ENCODE data around the gene TBC1D1.
A peak's percentile ranks its signal among the peaks of the same experiment; 100 is the strongest.
"Not testable (repeated sequence)": the region's sequence is repeated elsewhere in the genome, so short reads cannot be mapped to it uniquely, and the experiment has no call there.

TBC1D1 gene

GRCh38 chr4:38017609-38018008 is 126.7 kb downstream of the TBC1D1 start:
- DNase-seq, result no peak

- no peak for DNase-seq
Observed at GRCh38 chr4:38020386-38020785, 129.5 kb downstream of the TBC1D1 start.

DNA sequence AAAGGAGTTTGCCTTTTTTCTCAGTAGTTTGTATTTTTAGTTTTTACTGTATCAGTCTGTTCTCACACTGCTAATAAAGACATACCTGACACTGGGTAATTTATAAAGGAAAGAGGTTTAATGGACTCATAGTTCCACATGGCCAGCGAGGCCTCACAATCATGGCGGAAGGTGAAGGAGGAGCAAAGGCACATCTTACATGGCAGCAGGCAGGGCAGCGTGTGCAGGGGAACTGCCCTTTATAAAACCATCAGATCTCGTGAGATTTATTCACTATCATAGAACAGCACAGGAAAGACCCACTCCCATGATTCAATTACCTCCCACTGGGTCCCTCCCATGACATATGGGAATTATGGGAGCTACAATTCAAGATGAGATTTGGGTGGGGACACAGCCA is 130.1 kb downstream of the TBC1D1 start:
- DNase-seq, result not testable (repeated sequence)

- no peak for DNase-seq
Observed at GRCh38 chr4:38021751-38022150, 130.9 kb downstream of the TBC1D1 start.

DNA sequence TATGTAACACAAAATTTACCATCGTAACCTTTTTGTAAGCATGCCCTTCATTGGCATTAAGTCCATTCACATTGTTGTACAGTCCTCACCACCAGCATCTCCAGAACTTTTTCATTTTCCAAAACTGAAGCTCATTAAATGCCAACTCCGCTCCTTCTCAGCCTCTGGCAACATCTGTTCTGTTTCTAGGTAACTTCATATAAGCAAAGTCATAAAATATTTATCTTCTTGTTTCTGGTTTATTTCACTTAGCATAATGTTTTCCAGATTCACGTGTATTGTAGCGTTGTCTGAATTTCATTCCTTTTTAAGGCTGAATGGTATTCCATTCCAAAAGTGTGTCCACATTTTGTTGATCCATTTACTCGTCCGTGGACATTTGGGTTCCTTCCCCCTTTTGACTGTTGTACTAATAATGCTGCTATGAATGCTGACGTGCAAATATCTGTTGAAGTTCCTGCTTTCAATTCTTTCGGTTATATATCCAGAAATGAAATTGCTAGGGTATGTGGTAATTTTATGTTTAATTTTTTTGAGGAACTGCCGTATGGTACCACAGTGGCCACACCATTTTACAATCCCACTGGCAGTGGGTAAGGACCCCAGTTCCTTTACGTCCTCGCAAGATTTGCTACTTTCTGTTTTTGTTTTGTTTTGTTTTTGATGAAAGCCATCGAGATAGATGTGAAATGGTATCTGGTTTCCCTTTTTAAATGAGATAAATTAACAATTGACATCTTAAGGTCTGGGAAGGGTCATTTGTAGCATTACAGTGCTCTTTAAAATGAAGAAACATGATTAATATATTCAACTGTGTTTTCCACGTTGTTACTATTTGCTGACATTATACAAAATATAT is 132.7 kb downstream of the TBC1D1 start:
- DNase-seq, result no peak

DNA sequence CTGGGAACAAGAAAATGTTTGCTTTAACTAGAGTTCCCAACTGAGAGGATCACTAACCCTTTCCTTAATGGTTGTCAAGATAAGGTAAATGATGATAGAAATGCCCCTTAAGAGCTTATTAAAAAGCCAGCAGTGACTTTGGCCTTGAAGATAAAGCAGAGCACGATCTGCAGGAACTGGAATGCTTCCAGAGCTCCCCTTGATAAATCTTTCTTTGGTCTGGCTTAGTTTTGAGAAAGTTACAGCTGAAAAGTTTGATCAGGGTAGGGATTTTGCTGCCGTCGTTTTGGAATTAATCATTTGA is 133.3 kb downstream of the TBC1D1 start:
- DNase-seq, result no peak

- DNase-seq, result no peak
Observed at GRCh38 chr4:38025665-38026064, 134.8 kb downstream of the TBC1D1 start.

DNA sequence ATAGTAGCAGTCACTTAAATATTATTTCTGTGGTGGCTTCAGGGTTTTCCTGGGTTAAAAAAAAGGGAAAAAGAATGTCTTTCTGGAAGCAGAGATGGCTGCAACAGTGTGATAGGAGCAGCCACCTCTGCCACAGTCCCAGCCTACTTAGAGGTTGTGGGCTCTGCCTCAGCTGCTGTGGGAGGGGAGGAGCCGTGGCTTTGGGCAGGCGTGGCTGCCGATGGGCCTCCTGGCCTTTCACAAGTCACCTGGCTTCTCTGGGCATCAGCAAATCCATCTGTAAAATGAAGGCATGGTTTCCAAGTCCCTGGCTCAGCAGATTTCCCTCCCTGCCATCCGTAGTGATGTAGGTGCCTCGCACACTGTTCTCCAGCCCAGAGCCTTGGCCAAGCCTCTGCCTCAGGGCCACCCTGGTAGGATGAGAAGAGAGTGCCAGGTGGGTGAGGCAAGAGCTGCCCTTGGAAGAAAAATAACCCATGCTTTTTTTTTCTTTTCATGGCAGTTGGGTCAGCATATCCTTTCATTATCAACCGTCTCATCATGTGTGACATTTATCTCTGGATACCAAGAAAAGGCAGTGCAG is 135.4 kb downstream of the TBC1D1 start:
- DNase-seq, result no peak

DNA sequence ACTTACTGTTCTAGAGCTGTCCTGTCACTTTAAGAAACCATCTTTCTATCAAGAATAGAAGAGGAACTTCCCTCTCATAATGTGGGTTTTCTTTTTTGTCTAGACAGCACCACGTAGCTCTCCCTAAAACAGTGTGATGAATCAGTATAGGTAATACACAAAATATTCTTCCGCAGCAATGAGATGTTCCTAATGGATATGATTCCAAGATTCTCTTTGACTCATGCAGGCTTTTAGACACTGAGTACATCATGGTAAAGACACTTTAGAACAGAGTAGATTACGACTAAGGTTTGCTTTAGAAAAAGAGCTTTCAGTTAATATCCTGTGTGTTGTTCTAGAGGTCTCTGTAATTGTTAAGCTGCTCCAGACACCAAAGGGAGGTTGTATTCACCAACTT is 139.1 kb downstream of the TBC1D1 start:
- DNase-seq, result no peak

DNA sequence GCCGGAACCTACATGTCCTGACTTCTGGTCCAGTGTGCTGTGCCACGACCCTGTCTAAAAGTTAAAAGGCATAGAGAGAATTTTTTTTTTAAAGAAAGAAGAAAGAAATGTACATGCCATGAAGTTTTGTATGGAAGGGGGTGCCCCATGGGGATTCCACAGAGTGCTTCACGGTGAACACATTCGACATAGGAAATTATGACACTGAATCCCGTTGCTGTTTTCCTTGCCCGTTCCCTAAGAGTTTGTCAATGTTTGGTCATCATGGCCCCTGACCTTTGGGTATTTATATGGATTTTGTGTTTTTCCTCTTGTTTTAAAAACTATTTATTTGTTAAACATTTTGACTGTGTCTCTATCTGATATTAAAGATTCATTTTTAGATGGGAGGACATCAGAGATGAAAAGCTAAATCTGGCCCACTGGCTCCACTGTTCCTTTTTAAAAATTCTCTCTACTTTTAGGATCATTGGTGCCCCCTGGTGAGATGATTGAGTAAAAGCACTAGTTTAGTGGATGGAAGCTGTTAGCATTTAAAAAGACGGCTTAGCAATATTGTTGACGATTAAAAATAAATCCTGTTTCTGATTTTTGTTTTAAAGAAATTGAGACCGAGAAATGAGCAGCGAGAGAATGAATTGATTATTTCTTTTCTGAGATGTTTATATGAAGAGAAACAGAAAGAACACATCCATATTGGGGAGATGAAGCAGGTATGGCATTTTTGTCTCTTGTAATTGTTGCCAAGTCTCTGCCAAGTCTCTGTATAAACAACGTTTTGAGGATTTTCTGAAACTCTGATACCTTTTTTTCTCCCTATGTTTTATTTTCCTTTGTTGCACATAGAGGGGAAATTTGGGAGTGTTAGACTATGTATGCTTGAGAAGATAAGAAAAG is 144.3 kb downstream of the TBC1D1 start:
- peak; percentile 71 for DNase-seq

DNA sequence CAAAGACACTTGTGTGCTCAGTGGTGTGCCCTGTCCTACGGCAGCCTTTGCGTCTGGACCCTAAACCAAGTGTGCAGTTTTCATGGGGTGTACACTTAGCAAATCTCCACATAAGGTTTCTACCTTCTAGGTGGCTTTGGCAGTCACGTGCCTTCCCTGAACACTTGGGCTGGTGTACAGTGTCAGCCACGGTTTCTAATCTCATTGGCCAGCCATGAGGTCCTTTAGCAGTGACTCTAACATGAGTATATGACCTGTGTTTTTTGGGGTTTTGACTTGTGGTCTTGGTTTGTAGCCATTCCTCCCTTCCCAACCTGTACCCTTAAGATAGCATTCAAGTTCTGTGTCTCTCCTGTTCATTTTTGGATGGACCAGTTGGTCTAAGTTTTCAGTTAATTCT is 145.7 kb downstream of the TBC1D1 start:
- DNase-seq, result no peak

- DNase-seq, result no peak
Observed at GRCh38 chr4:38037612-38038011, 146.7 kb downstream of the TBC1D1 start.

- no peak for DNase-seq
Observed at GRCh38 chr4:38040619-38041018, 149.7 kb downstream of the TBC1D1 start.

DNA sequence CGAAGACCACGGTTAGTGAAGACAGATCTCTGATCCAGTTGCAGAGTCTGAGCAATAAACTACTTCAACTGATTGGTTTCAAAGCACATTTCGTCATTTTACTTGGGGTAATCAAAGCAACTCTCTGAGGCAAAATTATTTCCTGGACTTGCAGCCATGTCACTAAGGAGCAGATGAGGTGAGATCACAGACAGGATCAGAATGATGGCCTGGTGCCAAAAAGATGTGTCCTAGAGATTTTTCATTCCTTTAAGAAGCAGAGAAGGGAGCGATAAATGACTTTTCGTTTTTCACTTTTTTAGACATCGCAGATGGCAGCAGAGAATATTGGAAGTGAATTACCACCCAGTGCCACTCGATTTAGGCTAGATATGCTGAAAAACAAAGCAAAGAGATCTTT is 153.2 kb downstream of the TBC1D1 start:
- DNase-seq, result no peak

GRCh38 chr4:38045289-38045988 is 154.6 kb downstream of the TBC1D1 start:
- DNase-seq, result no peak

DNA sequence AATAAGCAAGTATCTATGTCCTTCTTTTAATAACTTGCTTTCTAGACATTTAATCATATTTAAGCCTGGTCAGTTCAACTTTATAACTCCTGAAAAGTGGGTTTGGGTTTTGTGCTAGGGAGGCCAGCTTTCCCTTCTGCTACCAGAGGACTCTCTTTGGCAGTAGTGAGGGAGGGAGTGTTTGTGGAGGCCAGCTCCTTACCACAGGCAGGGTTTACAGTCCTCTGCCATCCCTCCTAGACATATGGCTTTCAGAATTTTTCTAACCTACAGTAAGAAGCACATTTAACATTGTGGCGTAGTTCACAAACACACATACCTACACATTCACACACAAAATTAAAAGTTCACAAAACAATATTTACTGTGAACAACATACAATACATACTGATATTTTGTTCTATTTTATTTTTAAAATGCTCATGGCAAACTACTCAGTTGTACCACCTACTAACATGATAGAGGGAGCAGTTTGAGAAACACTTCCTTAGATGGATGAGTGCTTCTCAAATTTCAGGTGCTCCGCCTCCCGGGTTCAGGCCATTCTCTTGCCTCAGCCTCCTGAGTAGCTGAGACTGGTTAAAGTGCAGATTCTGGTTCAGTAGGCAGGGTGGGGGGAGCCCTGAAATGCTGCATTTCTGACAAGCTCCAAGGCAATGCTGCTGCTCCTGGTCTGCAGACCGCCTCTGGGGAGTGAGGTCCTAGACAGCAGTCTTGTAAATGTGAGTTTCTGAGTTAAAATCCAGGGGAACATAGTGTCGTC is 156.0 kb downstream of the TBC1D1 start:
- DNase-seq, result no peak

DNA sequence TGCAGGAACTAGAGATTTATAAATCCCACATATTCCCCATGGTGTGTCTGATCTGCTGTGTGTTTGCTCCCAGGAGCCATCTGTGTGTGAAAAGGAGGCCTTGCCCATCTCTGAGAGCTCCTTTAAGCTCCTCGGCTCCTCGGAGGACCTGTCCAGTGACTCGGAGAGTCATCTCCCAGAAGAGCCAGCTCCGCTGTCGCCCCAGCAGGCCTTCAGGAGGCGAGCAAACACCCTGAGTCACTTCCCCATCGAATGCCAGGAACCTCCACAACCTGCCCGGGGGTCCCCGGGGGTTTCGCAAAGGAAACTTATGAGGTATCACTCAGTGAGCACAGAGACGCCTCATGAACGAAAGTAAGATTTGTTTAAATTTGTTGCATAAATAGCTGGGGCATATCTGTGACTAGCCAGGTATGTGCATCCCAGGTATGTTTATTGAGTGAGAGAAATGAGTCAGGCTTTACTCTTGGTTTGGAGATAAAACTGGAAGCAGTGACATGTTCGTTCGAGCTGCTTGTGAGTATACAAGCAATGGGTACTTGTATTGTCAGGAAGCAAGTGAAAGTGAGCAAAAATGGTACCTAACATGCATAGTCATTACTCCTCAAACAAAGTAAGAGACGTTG is 158.8 kb downstream of the TBC1D1 start:
- DNase-seq, result no peak

GRCh38 chr4:38050560-38051350 is 159.9 kb downstream of the TBC1D1 start:
- DNase-seq, result no peak

GRCh38 chr4:38055566-38055965 is 164.7 kb downstream of the TBC1D1 start:
- DNase-seq, result no peak

DNA sequence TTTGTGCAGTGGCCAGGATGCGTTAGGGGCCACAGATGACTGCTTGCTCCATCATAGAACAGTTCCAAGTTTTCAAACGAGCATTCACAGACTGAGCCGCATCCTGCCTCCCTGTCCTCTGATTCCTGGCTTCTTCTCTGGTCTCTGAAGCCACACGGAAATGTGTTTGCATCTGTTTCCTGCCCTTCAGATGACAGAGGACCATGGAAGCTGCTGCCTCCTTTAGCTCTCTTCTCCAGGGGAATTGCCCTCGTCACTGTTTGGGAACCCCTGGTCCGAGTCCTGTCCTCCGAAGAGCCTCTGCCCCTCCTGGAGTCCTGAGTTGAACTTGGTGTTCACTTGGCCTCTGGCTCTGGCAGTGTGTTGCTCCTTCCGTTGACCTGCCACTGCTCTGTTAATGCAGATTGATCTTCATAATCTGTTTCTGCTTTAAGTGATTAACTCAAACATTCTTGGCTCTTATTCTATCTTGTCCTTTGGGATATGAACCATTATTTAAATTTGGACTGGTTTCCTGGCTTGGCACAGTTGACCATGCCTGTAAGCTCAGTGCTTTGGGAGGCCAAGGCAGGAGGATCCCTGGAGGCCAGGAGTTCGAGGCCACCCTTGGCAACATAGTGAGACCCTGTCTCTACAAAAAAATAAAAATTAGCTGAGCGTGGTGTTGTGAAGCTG is 165.3 kb downstream of the TBC1D1 start:
- no peak for DNase-seq
